Sigmoid colon (tissue), 4 donors: Measurements from ENCODE around the gene CFAP100.

ENCODE experiments used
- CTCF ChIP-seq, 4 experiments: fragments of 450-650 bp in 3 of 4; fragments of 200-600 bp in 1 of 4; IDR thresholded peaks; one replicate each; pipeline ENCODE4 v1.5.1; 2016 to 2019; ENCODE audit warnings: antibody characterized with exemption in 4 of 4, mild to moderate bottlenecking in 3 of 4, moderate library complexity in 2 of 4
- EP300 ChIP-seq, 4 donors: sonication (generic); formaldehyde crosslinking; IDR thresholded peaks; one replicate each; pipeline ENCODE4 v1.6.1; 2017; ENCODE audit warnings: antibody characterized with exemption in 4 of 4
- POLR2A ChIP-seq, 2 donors: fragments of 450-650 bp; IDR thresholded peaks; one replicate each; pipeline ENCODE4 v1.6.1; 2016; ENCODE audit warnings: antibody characterized with exemption in 2 of 2, mild to moderate bottlenecking in 2 of 2, moderate library complexity in 2 of 2

- TF ChIP-seq CTCF (IDR thresholded peaks at IDR 0.05) (no peak), POLR2A (IDR thresholded peaks at IDR 0.05) (no peak), EP300 (IDR thresholded peaks at IDR 0.05) (no peak)
Observed at GRCh38 chr3:126376444-126376843, 18.3 kb upstream of the CFAP100 start.
